Heart left ventricle (tissue), 16 donors: ENCODE data around the gene SLC22A4. TPM values are rescaled to one million over a fixed set of nuclear protein-coding genes. Genes with fewer than 3 reads are reported as not detected.
A peak's percentile ranks its signal among the peaks of the same experiment; 100 is the strongest.

Experiments
- ATAC-seq, 4 donors: fragments of 200-7000 bp; cut with Tn5 transposase; one replicate each; pipeline ENCODE4 v1.9.1; 2020 to 2022; ENCODE audit warnings: moderate library complexity in 4 of 4, mild to moderate bottlenecking in 3 of 4, moderate number of reproducible peaks in 1 of 4
- DNase-seq, 5 donors: peaks; one replicate each; pipeline ENCODE4 v3.0.0-alpha.2; 2020
- H3K27ac ChIP-seq, 12 donors: fragments of 200-600 bp; sonication (generic) in 4 of 12; one replicate each; pipeline versions ENCODE4 v1.5.0 to v1.8.0; 2016 to 2022; ENCODE audit warnings: mild to moderate bottlenecking in 2 of 12
- H3K27me3 ChIP-seq, 9 donors: fragments of 200-600 bp; sonication (generic) in 2 of 9; one replicate each; pipeline versions ENCODE4 v1.5.1 to v1.8.0; 2016 to 2022; ENCODE audit warnings: mild to moderate bottlenecking in 3 of 9
- H3K36me3 ChIP-seq, 9 donors: fragments of 200-600 bp; sonication (generic) in 2 of 9; one replicate each; pipeline versions ENCODE4 v1.5.0 to v1.8.0; 2018 to 2022; ENCODE audit warnings: mild to moderate bottlenecking in 2 of 9
- H3K4me1 ChIP-seq, 12 donors: fragments of 200-600 bp; sonication (generic) in 4 of 12; one replicate each; pipeline versions ENCODE4 v1.5.0 to v1.8.0; 2016 to 2022; ENCODE audit warnings: mild to moderate bottlenecking in 3 of 12
- H3K4me3 ChIP-seq, 12 donors: fragments of 200-600 bp; sonication (generic) in 4 of 12; one replicate each; pipeline versions ENCODE4 v1.5.0 to v1.8.0; 2017 to 2022; ENCODE audit warnings: mild to moderate bottlenecking in 9 of 12, moderate library complexity in 4 of 12
- H3K9me3 ChIP-seq, 12 donors: fragments of 200-600 bp; sonication (generic) in 4 of 12; one replicate each; pipeline versions ENCODE4 v1.5.0 to v1.8.0; 2016 to 2022; ENCODE audit warnings: mild to moderate bottlenecking in 1 of 12
- CTCF ChIP-seq, 12 donors: fragments of 200-600 bp; sonication (generic) in 4 of 12; IDR thresholded peaks; one replicate each; pipeline versions ENCODE4 v1.5.0 to v1.8.0; 2018 to 2022; ENCODE audit warnings: antibody characterized with exemption in 12 of 12, mild to moderate bottlenecking in 5 of 12
- POLR2A ChIP-seq, 2 donors: fragments of 450-650 bp; IDR thresholded peaks; one replicate each; pipeline ENCODE4 v1.6.1; 2017; ENCODE audit warnings: antibody characterized with exemption in 2 of 2, mild to moderate bottlenecking in 2 of 2, moderate library complexity in 2 of 2
- whole genome bisulfite sequencing, 4 donors: extraction: QIAGEN DNeasy Blood & Tissue Kit in 2 of 4; methylation state at CpG; one replicate each; pipeline versions ENCODE4 v1.1.5 to v1.1.7; 2013 to 2018; 5-methylcytosine and 5-hydroxymethylcytosine counted together
- intact Hi-C, 10 donors: fragments of 100-400 bp; cut with DNase I; formaldehyde crosslinking; loops; one replicate each; pipeline versions ENCODE4 v1.11.1 to v1.14.2; 2022
- polyA plus RNA-seq, 2 donors: library from polyadenylated mRNA; stranded (reverse); fragments of 200-250 nt; gene quantifications; one replicate each; pipeline ENCODE4 v1.2.3, GENCODE V29; 2013
- total RNA-seq, 9 donors: library from RNA; depleted of rRNA in 2 of 9; stranded (reverse); fragments of >200 nt in 2 of 9; fragmentation: NEBNext Ultra II Directional in 3 of 9; extraction: Animal tissue kit (Norgen Biotek cat#: 25700) in 3 of 9; gene quantifications; one replicate each; pipeline versions ENCODE4 v1.1.0 to v1.2.4, GENCODE V29; 2016 to 2023
- donor health status: ischemic (EF 13 %, LVEDD 7.1; RV severe dilation, severe dysfunction).
- donor health status: healthy with polysubstance abuse.
- donor health status: DM: no; HTN: yes; CAD: no.
- donor health status: DM: no; HTN: no; CAD: no.
- donor health status: ischemic (EF 25% LVEDD 6.9; RV normal size, moderate dysfunction).
- donor health status: ischemic (EF 25% LVEDD 5.7; RV mildly dilated, moderate dysfunction).
- donor health status: healthy.
- donor health status: DM: yes; HTN: yes; CAD: no.
- donor health status: ischemic (EF 35%, LVEDD 5.7; RV mildly dilated, moderate dysfunction).
- donor health status: nonischemic (EF 11% LVEDD 7.7; RV severe dilation, severe dysfunction).
- donor health status: DM: yes; HTN: yes; CAD: no.
- donor health status: PGD.
- donor health status: ischemic (EF 29% LVEDD 5.4; RV normal size, mild dysfunction).
- donor health status: nonischemic (EF 23%, LVEDD 6.1; RV moderate dilation, normal function).

The SLC22A4 gene
- total and polyA plus RNA-seq, 11 donors = 0.30 to 4.9 (median 2.2) TPM

- H3K27me3 ChIP-seq = peaks cover 0 to 14% (median 0%) of the 10 kb centered on the region in 9 donors
- TF ChIP-seq CTCF (IDR thresholded peaks at IDR 0.05) (no peak), POLR2A (IDR thresholded peaks at IDR 0.05) (no peak)
- no peaks in the 10 kb centered on the region for H3K9me3 ChIP-seq
- ATAC-seq = peak in 1 of 4 donors; percentile 23
- H3K4me3 ChIP-seq = peak overlapping the region; percentile 8 to 86 (median 58)
- peaks cover 0 to 6% (median 0%) of the 10 kb centered on the region in 9 donors for H3K36me3 ChIP-seq
- peak in 2 of 5 donors; percentile 21 to 42 for DNase-seq
- peaks cover 0 to 65% (median 40%) of the 10 kb centered on the region in 12 donors for H3K4me1 ChIP-seq
- intact Hi-C loops = no loop called here
- 58 to 76% (median 68%) methylated on average over 16 to 19 of the region's 19 CpGs for WGBS, 4 donors
- peak overlapping the region in 11 of 12 donors; percentile 1 to 97 (median 67) for H3K27ac ChIP-seq
Observed at GRCh38 chr5:132258102-132259068, 35.8 kb upstream of the SLC22A4 start.

- 60 to 82% (median 70%) methylated on average over 5 to 24 of the region's 24 CpGs for WGBS, 4 donors
- ATAC-seq = peak in 3 of 4 donors; percentile 16 to 58 (median 46)
- intact Hi-C loops = no loop called here
- peak in 4 of 5 donors; percentile 62 to 79 (median 76) for DNase-seq
- Histone ChIP-seq H3K36me3 (peaks cover 0 to 6% (median 0%) of the 10 kb centered on the region in 9 donors), H3K4me1 (peaks cover 0 to 73% (median 45%) of the 10 kb centered on the region in 12 donors), H3K27me3 (peaks cover 0 to 14% (median 0%) of the 10 kb centered on the region in 9 donors), H3K4me3 (peak overlapping the region in 4 of 12 donors; percentile 56 to 86 (median 74)), H3K9me3 (no peaks in the 10 kb centered on the region), H3K27ac (peak overlapping the region in 10 of 12 donors; percentile 8 to 97 (median 60))
- TF ChIP-seq CTCF (IDR thresholded peaks at IDR 0.05) (no peak), POLR2A (IDR thresholded peaks at IDR 0.05) (no peak)
Observed at GRCh38 chr5:132259069-132259851, 34.9 kb upstream of the SLC22A4 start.

- ATAC-seq = no peak
- Histone ChIP-seq H3K4me3 (no peak overlapping the region), H3K4me1 (peaks cover 0 to 73% (median 42%) of the 10 kb centered on the region in 12 donors), H3K36me3 (peaks cover 0 to 6% (median 0%) of the 10 kb centered on the region in 9 donors), H3K9me3 (no peaks in the 10 kb centered on the region), H3K27me3 (peaks cover 0 to 14% (median 0%) of the 10 kb centered on the region in 9 donors), H3K27ac (peak overlapping the region in 6 of 12 donors; percentile 8 to 97 (median 64))
- WGBS, 4 donors = 60 to 74% (median 71%) methylated on average over 6 of the region's 6 CpGs
- DNase-seq = no peak
- intact Hi-C loops = no loop called here
- no peak for TF ChIP-seq POLR2A (IDR thresholded peaks at IDR 0.05)
- no peak for TF ChIP-seq CTCF (IDR thresholded peaks at IDR 0.05)
Observed at GRCh38 chr5:132260051-132260450, 34.1 kb upstream of the SLC22A4 start.
